Breast epithelium (tissue), 3 donors: ENCODE results near the gene FBXO3.
A peak's percentile ranks its signal among the peaks of the same experiment; 100 is the strongest.

Experiments used
- POLR2A ChIP-seq: fragments of 450-650 bp; IDR thresholded peaks from one replicate; pipeline ENCODE4 v1.6.1; 2016; ENCODE audit warnings: antibody characterized with exemption, mild to moderate bottlenecking, moderate library complexity
- TF ChIP-seq, protein P1 (sequence below), 3 donors: fragments of 450-650 bp; IDR thresholded peaks; one replicate each; pipeline ENCODE4 v1.5.1; 2016 to 2017; ENCODE audit warnings: antibody characterized with exemption in 3 of 3, mild to moderate bottlenecking in 3 of 3, moderate library complexity in 3 of 3

DNA sequence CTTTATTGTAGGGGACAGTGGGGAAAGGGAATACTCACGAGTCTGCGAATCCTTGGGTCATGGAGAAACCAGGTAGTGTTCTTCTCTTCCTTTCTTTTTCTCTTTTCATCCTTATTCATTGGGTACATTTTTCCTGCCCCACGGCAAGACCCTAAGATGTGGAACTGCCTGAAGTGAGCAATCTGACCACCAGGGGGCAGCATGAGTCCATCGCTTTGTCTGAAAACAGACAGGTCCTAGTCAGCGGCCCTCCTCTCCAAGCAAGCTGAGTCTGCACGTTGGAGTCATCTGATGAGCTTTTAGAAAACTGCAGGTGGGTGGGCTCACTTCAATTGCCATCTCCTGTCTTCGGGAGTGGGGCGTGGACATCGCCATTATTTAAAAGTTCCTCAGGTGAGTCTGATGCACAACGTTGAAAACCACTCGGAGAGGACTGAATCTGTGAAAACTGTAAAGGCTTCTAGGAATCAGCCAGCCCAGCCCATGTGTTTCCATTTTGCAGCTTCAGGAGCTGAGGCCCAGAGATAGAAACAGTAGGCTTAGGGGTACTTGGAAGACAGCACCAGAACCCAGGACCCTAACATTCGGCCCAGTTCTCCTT is 34.0 kb upstream of the FBXO3 start:
- TF ChIP-seq, protein P1, sequence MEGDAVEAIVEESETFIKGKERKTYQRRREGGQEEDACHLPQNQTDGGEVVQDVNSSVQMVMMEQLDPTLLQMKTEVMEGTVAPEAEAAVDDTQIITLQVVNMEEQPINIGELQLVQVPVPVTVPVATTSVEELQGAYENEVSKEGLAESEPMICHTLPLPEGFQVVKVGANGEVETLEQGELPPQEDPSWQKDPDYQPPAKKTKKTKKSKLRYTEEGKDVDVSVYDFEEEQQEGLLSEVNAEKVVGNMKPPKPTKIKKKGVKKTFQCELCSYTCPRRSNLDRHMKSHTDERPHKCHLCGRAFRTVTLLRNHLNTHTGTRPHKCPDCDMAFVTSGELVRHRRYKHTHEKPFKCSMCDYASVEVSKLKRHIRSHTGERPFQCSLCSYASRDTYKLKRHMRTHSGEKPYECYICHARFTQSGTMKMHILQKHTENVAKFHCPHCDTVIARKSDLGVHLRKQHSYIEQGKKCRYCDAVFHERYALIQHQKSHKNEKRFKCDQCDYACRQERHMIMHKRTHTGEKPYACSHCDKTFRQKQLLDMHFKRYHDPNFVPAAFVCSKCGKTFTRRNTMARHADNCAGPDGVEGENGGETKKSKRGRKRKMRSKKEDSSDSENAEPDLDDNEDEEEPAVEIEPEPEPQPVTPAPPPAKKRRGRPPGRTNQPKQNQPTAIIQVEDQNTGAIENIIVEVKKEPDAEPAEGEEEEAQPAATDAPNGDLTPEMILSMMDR (IDR thresholded peaks at IDR 0.05), result peak; percentile 82 to 90 (median 89)
- no peak for TF ChIP-seq POLR2A
